ENCODE results near the gene PPBP.

DNA sequence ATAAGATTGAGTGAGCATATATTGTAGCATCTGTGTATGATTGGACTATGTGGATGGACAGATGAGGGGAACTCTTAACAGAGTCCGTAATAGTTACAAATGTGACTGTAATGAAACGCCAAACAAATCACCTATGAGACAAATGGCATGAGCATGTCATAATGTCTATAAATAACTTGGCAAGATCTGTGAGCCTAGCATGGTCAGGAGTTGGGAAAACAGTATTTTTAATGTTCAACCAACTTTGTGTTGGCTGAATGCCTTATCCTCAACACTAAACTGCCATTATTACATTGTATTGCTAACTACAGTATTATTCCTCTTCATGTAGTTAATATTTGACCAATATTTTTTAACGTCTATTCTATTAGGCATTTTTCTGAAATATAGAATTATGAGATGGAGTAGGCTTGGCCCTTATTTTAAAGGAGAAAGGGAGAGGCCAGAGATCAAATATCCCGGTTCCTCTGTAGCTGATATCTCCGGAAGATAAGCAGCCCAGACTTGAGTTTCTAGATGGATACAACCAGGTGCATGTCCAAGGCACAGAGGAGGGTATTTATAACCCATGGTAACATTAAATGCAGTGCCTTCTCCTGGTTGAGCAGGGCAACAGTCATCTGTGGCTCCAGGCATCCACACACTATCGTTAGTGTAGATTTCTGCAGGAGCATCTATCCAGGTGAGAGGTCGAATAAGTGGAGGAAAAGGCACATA, 38.8 kb downstream of the PPBP start:
- TF ChIP-seq ZNF274 (IDR thresholded peaks at IDR 0.05; ENCODE audit: borderline replicate concordance, low read depth, low read length) (no peak), CBX2 (IDR thresholded peaks at IDR 0.05; ENCODE audit: insufficient read depth, low read length, poor library complexity, severe bottlenecking) (no peak), TAF1 (IDR thresholded peaks at IDR 0.05; ENCODE audit: control insufficient read depth, extremely low read depth, insufficient read depth, low read length, severe bottlenecking) (no peak), ZNF174 (CRISPR knock-in tag; IDR thresholded peaks at IDR 0.05) (no peak)
- TF ChIP-seq, protein P1, sequence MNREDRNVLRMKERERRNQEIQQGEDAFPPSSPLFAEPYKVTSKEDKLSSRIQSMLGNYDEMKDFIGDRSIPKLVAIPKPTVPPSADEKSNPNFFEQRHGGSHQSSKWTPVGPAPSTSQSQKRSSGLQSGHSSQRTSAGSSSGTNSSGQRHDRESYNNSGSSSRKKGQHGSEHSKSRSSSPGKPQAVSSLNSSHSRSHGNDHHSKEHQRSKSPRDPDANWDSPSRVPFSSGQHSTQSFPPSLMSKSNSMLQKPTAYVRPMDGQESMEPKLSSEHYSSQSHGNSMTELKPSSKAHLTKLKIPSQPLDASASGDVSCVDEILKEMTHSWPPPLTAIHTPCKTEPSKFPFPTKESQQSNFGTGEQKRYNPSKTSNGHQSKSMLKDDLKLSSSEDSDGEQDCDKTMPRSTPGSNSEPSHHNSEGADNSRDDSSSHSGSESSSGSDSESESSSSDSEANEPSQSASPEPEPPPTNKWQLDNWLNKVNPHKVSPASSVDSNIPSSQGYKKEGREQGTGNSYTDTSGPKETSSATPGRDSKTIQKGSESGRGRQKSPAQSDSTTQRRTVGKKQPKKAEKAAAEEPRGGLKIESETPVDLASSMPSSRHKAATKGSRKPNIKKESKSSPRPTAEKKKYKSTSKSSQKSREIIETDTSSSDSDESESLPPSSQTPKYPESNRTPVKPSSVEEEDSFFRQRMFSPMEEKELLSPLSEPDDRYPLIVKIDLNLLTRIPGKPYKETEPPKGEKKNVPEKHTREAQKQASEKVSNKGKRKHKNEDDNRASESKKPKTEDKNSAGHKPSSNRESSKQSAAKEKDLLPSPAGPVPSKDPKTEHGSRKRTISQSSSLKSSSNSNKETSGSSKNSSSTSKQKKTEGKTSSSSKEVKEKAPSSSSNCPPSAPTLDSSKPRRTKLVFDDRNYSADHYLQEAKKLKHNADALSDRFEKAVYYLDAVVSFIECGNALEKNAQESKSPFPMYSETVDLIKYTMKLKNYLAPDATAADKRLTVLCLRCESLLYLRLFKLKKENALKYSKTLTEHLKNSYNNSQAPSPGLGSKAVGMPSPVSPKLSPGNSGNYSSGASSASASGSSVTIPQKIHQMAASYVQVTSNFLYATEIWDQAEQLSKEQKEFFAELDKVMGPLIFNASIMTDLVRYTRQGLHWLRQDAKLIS (CRISPR knock-in tag; IDR thresholded peaks at IDR 0.05) = no peak

All from K562 (cell line).